Measurements from ENCODE around the gene ERAS.

GRCh38 chrX:48801280-48802088 lies 24.8 kb upstream of the ERAS start, which contains the start of gene HDAC6:
- TF ChIP-seq CTCF (IDR thresholded peaks at IDR 0.05) (no peak), REST (IDR thresholded peaks at IDR 0.05; ENCODE audit: insufficient read depth in 1 of 2, low read depth in 2 of 2, low read length in 1 of 2) (no peak), SIN3A (IDR thresholded peaks at IDR 0.05; ENCODE audit: borderline replicate concordance, insufficient read depth, low read depth, low read length) (no peak), POLR2AphosphoS5 (IDR thresholded peaks at IDR 0.05; ENCODE audit: low read depth, low read length) (peak; percentile 72; the same call in 1 of the 2 replicates)

All from Panc1 (cell line).